OCI-LY1 (cell line): ENCODE data around the gene GAN.

Experiments
- H2AFZ ChIP-seq: fragments of 200-600 bp; sonication (generic), shearing (Covaris generic); 2 replicates; pipeline ENCODE4 v1.6.0; 2014; ENCODE audit warnings: antibody characterized with exemption, mild to moderate bottlenecking, low read length
- H3F3A ChIP-seq: fragments of 200-600 bp; sonication (generic), shearing (Covaris generic); 2 replicates; pipeline ENCODE4 v1.6.0; 2014; ENCODE audit warnings: mild to moderate bottlenecking, antibody characterized with exemption, low read length, moderate library complexity; ENCODE audit not compliant: insufficient read depth
- H3K27ac ChIP-seq: fragments of 200-600 bp; sonication (generic); 2 replicates; pipeline ENCODE4 v1.5.1; 2014; ENCODE audit warnings: low read length, mixed run types, mild to moderate bottlenecking, low read depth; ENCODE audit not compliant: poor library complexity, severe bottlenecking
- H3K27me3 ChIP-seq: fragments of 200-600 bp; sonication (generic); 2 replicates; pipeline ENCODE4 v1.6.0; 2014; ENCODE audit warnings: antibody characterized with exemption, mild to moderate bottlenecking, low read length, moderate library complexity; ENCODE audit not compliant: insufficient read depth
- H3K36me3 ChIP-seq: fragments of 200-600 bp; sonication (generic); 2 replicates; pipeline ENCODE4 v1.6.1; 2014; ENCODE audit warnings: mild to moderate bottlenecking, antibody characterized with exemption, low read length, moderate library complexity, mixed read lengths; ENCODE audit not compliant: insufficient read depth
- H3K4me1 ChIP-seq: fragments of 200-600 bp; sonication (generic); 2 replicates; pipeline ENCODE4 v1.5.1; 2014; ENCODE audit warnings: mild to moderate bottlenecking, low read length, moderate library complexity; ENCODE audit not compliant: insufficient read depth, severe bottlenecking
- H3K4me2 ChIP-seq: fragments of 200-600 bp; sonication (generic), shearing (Covaris generic); 2 replicates; pipeline ENCODE4 v1.6.1; 2014; ENCODE audit warnings: low read length
- H3K4me3 ChIP-seq: fragments of 200-600 bp; sonication (generic); 2 replicates; pipeline ENCODE4 v1.5.1; 2014; ENCODE audit warnings: low read length, low read depth, mild to moderate bottlenecking, mixed read lengths; ENCODE audit not compliant: poor library complexity, severe bottlenecking
- H3K79me2 ChIP-seq: fragments of 200-600 bp; shearing (Covaris generic); 2 replicates; pipeline ENCODE4 v1.6.1; 2016; ENCODE audit warnings: mixed run types, low read length, mixed read lengths; ENCODE audit not compliant: insufficient read depth
- H3K9ac ChIP-seq: fragments of 200-600 bp; sonication (generic), shearing (Covaris generic); 2 replicates; pipeline ENCODE4 v1.6.1; 2014; ENCODE audit warnings: mild to moderate bottlenecking, low read length, mixed read lengths
- H3K9me2 ChIP-seq: fragments of 200-600 bp; sonication (generic), shearing (Covaris generic); 2 replicates; pipeline ENCODE4 v1.6.1; 2014; ENCODE audit warnings: low read depth, mild to moderate bottlenecking, low read length, mixed read lengths
- H3K9me3 ChIP-seq: fragments of 200-600 bp; shearing (Covaris generic); 2 replicates; pipeline ENCODE4 v1.6.1; 2014; ENCODE audit warnings: low read length, mixed read lengths
- H4K20me1 ChIP-seq: fragments of 200-600 bp; sonication (generic), shearing (Covaris generic); 2 replicates; pipeline ENCODE4 v1.6.0; 2016; ENCODE audit warnings: mild to moderate bottlenecking, low read length; ENCODE audit not compliant: insufficient read depth
- EZH2 ChIP-seq: fragments of 200-600 bp; sonication (generic), shearing (Covaris generic); IDR thresholded peaks from 2 replicates; pipeline ENCODE4 v1.8.0; 2017; ENCODE audit warnings: borderline replicate concordance, mixed run types, mild to moderate bottlenecking, antibody characterized with exemption, low read length, moderate library complexity, mixed read lengths
- TF ChIP-seq, protein P1 (sequence below): fragments of 200-600 bp; sonication (generic), shearing (Covaris generic); IDR thresholded peaks from 2 replicates; pipeline ENCODE4 v1.5.1; 2017; ENCODE audit warnings: mild to moderate bottlenecking, antibody characterized with exemption, low read length, moderate library complexity, mixed read lengths

GAN gene

DNA sequence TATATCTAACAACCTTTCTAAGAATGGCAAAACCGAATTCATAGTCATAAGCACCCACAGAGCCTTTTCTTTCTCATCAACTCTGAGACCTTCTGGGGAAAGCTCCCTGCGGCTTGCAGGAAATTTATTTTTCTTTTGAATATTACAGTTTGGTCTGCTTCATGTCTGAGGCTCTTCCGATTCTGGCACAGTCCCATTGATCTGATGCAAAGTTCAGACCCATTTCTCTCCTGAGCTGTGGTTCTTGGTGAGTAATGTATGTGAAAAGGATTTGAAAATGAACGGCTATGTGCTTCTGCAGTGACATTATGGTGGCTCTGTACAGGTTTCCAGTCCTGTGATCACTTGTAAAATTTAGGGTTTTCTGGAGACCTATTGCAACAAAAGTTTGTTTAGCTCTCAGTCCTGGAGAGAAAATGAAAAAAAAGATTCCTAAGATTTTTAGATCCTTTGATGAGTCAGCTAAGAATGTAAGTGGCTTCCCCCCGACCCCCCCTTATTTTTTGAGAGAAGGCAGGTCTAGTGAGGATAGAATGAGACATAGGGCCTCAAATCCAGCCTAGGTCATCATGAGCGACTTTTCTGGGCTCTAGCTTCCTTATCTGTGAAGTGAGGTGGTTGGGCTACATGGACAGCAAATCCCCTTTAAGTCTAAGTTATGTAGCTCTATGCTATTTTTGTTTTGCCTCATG, 4.6 kb downstream of the GAN start:
- Histone ChIP-seq H3K36me3 (no peaks in the 10 kb centered on the region), H4K20me1 (0 out of 2 replicates have a peak, but pooled peaks cover 4% of the 10 kb centered on the region), H3K4me1 (peaks cover 7% of the 10 kb centered on the region), H3K9me3 (no peaks in the 10 kb centered on the region), H3K9ac (no peak overlapping the region), H3K9me2 (no peaks in the 10 kb centered on the region), H2AFZ (no peak overlapping the region), H3K4me3 (no peak overlapping the region), H3F3A (no peaks in the 10 kb centered on the region), H3K27me3 (no peaks in the 10 kb centered on the region), H3K4me2 (no peak overlapping the region), H3K79me2 (peaks cover under 1% of the 10 kb centered on the region; the same call in 1 of the 2 replicates), H3K27ac (no peak overlapping the region)
- no peak for TF ChIP-seq EZH2
- TF ChIP-seq, protein P1, sequence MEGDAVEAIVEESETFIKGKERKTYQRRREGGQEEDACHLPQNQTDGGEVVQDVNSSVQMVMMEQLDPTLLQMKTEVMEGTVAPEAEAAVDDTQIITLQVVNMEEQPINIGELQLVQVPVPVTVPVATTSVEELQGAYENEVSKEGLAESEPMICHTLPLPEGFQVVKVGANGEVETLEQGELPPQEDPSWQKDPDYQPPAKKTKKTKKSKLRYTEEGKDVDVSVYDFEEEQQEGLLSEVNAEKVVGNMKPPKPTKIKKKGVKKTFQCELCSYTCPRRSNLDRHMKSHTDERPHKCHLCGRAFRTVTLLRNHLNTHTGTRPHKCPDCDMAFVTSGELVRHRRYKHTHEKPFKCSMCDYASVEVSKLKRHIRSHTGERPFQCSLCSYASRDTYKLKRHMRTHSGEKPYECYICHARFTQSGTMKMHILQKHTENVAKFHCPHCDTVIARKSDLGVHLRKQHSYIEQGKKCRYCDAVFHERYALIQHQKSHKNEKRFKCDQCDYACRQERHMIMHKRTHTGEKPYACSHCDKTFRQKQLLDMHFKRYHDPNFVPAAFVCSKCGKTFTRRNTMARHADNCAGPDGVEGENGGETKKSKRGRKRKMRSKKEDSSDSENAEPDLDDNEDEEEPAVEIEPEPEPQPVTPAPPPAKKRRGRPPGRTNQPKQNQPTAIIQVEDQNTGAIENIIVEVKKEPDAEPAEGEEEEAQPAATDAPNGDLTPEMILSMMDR, result no peak

DNA sequence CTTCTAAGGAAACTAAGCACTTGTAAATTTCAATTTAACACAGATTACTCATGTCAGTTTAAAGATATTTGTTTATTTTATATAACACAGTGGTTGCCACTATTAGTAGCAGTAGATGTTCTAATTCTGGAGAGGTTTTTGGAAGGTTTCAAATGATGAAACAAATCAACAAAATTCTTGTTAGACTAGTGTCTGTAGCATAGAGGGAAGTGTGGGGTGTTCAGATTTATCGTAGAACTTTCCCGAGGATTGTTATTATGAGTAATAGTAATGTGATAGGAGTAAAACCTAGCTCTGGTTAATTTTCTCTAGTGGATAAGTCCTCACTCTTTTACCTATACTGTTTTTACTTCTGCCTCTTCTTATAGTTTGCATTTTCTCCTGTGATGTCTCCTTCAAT, 6.3 kb downstream of the GAN start:
- H3K36me3 ChIP-seq, result no peaks in the 10 kb centered on the region
- no peak overlapping the region for H3K27ac ChIP-seq
- H2AFZ ChIP-seq, result no peak overlapping the region
- no peaks in the 10 kb centered on the region for H3K79me2 ChIP-seq
- no peak overlapping the region for H3K4me2 ChIP-seq
- H3K27me3 ChIP-seq, result no peaks in the 10 kb centered on the region
- 0 out of 2 replicates have a peak, but pooled peaks cover 4% of the 10 kb centered on the region for H4K20me1 ChIP-seq
- no peaks in the 10 kb centered on the region for H3K9me2 ChIP-seq
- peaks cover 2% of the 10 kb centered on the region for H3K4me1 ChIP-seq
- no peaks in the 10 kb centered on the region for H3F3A ChIP-seq
- no peaks in the 10 kb centered on the region for H3K9me3 ChIP-seq
- H3K4me3 ChIP-seq, result no peak overlapping the region
- TF ChIP-seq, protein P1, result no peak
- TF ChIP-seq EZH2, result no peak
- H3K9ac ChIP-seq, result no peak overlapping the region

DNA sequence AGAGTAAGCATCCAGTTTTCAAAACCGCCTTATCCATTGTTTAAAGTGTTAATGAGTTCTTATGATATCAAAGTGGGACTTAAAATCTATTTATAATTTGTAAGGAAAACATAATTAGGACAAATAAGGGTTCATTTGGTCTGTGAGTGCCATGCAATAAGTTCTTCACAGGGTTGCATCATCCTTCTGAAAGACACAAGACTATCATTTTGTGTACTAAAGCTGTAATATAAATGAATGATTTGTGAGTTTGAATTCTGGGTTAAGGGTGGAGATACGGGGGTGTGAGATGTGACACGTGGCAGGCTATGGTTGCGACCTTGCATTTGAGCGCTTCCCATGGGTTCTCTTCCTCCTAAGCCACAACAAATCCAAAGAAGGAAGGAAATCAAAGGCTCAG, 6.8 kb downstream of the GAN start:
- no peak overlapping the region for H2AFZ ChIP-seq
- no peaks in the 10 kb centered on the region for H3K9me2 ChIP-seq
- H3K27me3 ChIP-seq, result no peaks in the 10 kb centered on the region
- no peaks in the 10 kb centered on the region for H3K9me3 ChIP-seq
- no peaks in the 10 kb centered on the region for H3K36me3 ChIP-seq
- H3K4me1 ChIP-seq, result no peaks in the 10 kb centered on the region
- no peak overlapping the region for H3K9ac ChIP-seq
- TF ChIP-seq, protein P1, result no peak
- no peak for TF ChIP-seq EZH2
- no peak overlapping the region for H3K27ac ChIP-seq
- H3K79me2 ChIP-seq, result no peaks in the 10 kb centered on the region
- H3K4me3 ChIP-seq, result no peak overlapping the region
- H3F3A ChIP-seq, result no peaks in the 10 kb centered on the region
- 0 out of 2 replicates have a peak, but pooled peaks cover 4% of the 10 kb centered on the region for H4K20me1 ChIP-seq
- no peak overlapping the region for H3K4me2 ChIP-seq
